IPS-20b (cell line): ENCODE data around the gene MTRF1.

Source experiments
- H3K27ac ChIP-seq: one replicate; pipeline ENCODE4 v1.5.1; 2013; ENCODE audit warnings: low read length
- H3K27me3 ChIP-seq: 2 replicates; pipeline ENCODE4 v1.6.1; 2013; ENCODE audit warnings: mild to moderate bottlenecking, low read length, inconsistent platforms; ENCODE audit not compliant: insufficient read depth
- H3K36me3 ChIP-seq: 2 replicates; pipeline ENCODE4 v1.6.1; 2013; ENCODE audit warnings: low read depth, mild to moderate bottlenecking, inconsistent platforms, low read length, moderate library complexity; ENCODE audit not compliant: insufficient read depth
- H3K4me1 ChIP-seq: 2 replicates; pipeline ENCODE4 v1.6.1; 2013; ENCODE audit warnings: mild to moderate bottlenecking, control low read depth, inconsistent platforms, low read length, moderate library complexity; ENCODE audit not compliant: insufficient read depth
- H3K4me3 ChIP-seq: 2 replicates; pipeline ENCODE4 v1.5.1; 2013; ENCODE audit warnings: mild to moderate bottlenecking, low read length, inconsistent platforms
- H3K9ac ChIP-seq: 2 replicates; pipeline ENCODE4 v1.6.1; 2013; ENCODE audit warnings: low read depth, mild to moderate bottlenecking, inconsistent platforms, low read length, moderate library complexity
- H3K9me3 ChIP-seq: 2 replicates; pipeline ENCODE4 v1.6.1; 2013; ENCODE audit warnings: mild to moderate bottlenecking, low read depth, low read length, inconsistent platforms; ENCODE audit not compliant: insufficient read depth

The MTRF1 gene

DNA sequence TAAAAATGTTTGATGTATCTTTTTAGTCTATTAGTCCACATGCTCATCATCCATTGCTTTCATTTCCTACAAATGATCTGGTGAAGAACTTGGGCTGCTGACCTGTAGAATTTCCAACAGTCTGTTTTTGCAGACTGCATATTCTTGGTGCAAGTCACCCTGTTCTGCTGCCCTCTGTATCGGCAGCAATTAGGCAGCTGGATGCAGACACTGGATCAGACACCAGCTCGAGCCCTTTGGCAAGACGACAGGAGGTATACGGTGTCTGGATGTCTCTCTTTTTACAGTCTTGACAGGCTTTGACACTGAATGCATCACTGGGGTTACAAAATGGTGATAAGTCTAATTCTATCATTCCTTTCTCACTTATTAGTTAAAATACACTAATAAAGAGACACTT, 21.8 kb downstream of the MTRF1 start:
- 0 out of 2 replicates have a peak, but pooled peaks cover 12% of the 10 kb centered on the region for H3K36me3 ChIP-seq
- no peak overlapping the region for H3K27ac ChIP-seq
- no peaks in the 10 kb centered on the region for H3K4me1 ChIP-seq
- no peak overlapping the region for H3K9ac ChIP-seq
- no peaks in the 10 kb centered on the region for H3K9me3 ChIP-seq
- H3K27me3 ChIP-seq: no peaks in the 10 kb centered on the region
- H3K4me3 ChIP-seq: no peak overlapping the region

DNA sequence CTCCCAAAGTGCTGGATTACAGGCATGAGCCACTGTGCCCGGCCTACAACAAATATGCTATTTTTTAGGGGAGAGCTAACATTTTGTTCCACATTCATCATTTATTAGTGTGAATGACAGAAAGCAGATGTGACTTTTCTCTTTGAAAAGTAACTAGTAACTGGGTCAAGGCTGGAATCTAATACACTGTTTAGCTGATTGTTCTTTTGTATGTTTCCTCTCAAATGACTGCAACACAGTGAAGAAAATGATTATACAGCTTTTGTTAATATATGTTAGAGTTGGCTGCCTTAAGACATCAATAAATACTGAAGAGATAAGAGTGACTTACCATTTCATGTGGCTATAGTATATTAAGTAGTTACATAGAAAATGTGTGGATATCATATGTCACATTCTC, 27.0 kb downstream of the MTRF1 start:
- Histone ChIP-seq H3K27ac (no peak overlapping the region), H3K9ac (no peak overlapping the region), H3K27me3 (no peaks in the 10 kb centered on the region), H3K4me1 (no peaks in the 10 kb centered on the region), H3K9me3 (no peaks in the 10 kb centered on the region), H3K4me3 (no peak overlapping the region), H3K36me3 (peaks cover 14% of the 10 kb centered on the region; the same call in 1 of the 2 replicates)

GRCh38 chr13:41232578-41233480, 30.5 kb downstream of the MTRF1 start:
- Histone ChIP-seq H3K27ac (no peak overlapping the region), H3K27me3 (no peaks in the 10 kb centered on the region), H3K9me3 (no peaks in the 10 kb centered on the region), H3K9ac (no peak overlapping the region), H3K4me1 (no peaks in the 10 kb centered on the region), H3K4me3 (no peak overlapping the region), H3K36me3 (peaks cover 14% of the 10 kb centered on the region; the same call in 1 of the 2 replicates)

DNA sequence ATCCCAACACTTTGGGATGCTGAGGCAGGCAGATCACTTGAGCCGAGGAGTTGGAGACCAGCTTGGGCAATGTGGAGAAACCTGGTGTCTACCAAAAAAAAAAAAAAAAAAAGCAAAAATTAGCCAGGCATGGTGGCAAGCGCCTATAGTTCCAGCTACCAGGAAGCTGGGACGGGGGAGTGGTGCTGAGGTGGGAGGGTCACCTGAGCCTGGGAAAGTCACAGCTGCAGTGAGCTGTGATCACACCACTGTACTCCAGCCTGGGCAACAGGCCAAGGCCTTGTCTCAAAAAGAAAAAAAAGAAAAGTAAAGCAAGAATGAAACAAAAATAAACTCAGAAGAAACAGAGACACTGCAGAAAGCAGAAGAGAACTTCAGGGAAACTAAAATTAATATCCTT, 31.6 kb downstream of the MTRF1 start:
- H3K9ac ChIP-seq: no peak overlapping the region
- H3K4me1 ChIP-seq: no peaks in the 10 kb centered on the region
- no peak overlapping the region for H3K4me3 ChIP-seq
- H3K27me3 ChIP-seq: no peaks in the 10 kb centered on the region
- H3K36me3 ChIP-seq: peaks cover 14% of the 10 kb centered on the region; the same call in 1 of the 2 replicates
- H3K9me3 ChIP-seq: no peaks in the 10 kb centered on the region
- no peak overlapping the region for H3K27ac ChIP-seq

GRCh38 chr13:41231025-41231677, 32.2 kb downstream of the MTRF1 start:
- peaks cover 10% of the 10 kb centered on the region; the same call in 1 of the 2 replicates for H3K36me3 ChIP-seq
- H3K4me3 ChIP-seq: no peak overlapping the region

DNA sequence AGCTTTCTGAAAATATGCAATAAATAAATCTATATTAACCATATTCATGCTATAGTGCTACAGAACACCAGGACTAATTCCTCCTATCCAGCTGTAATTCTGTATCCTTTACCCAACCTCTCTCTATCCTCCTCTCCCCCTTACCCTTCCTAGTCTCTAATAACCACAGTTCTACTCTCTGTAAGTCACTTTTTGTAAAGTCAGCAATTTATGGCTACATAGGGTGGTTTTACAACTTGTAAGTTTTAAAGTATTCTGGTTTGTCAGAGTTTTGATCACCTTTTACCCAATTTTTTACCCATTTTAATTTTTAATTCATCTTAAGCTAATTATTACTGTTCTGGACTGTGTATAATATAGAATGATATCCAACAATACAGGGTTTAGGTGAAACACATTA, 34.0 kb downstream of the MTRF1 start:
- Histone ChIP-seq H3K27me3 (no peaks in the 10 kb centered on the region), H3K4me3 (no peak overlapping the region), H3K4me1 (no peaks in the 10 kb centered on the region), H3K9me3 (no peaks in the 10 kb centered on the region), H3K27ac (no peak overlapping the region), H3K9ac (no peak overlapping the region), H3K36me3 (peaks cover 10% of the 10 kb centered on the region; the same call in 1 of the 2 replicates)

More at GRCh38 chr13:41231025-41231677, 32.2 kb downstream of the MTRF1 start:
- Histone ChIP-seq H3K9ac (no peak overlapping the region), H3K9me3 (no peaks in the 10 kb centered on the region), H3K4me1 (no peaks in the 10 kb centered on the region), H3K27me3 (no peaks in the 10 kb centered on the region), H3K27ac (no peak overlapping the region)

DNA sequence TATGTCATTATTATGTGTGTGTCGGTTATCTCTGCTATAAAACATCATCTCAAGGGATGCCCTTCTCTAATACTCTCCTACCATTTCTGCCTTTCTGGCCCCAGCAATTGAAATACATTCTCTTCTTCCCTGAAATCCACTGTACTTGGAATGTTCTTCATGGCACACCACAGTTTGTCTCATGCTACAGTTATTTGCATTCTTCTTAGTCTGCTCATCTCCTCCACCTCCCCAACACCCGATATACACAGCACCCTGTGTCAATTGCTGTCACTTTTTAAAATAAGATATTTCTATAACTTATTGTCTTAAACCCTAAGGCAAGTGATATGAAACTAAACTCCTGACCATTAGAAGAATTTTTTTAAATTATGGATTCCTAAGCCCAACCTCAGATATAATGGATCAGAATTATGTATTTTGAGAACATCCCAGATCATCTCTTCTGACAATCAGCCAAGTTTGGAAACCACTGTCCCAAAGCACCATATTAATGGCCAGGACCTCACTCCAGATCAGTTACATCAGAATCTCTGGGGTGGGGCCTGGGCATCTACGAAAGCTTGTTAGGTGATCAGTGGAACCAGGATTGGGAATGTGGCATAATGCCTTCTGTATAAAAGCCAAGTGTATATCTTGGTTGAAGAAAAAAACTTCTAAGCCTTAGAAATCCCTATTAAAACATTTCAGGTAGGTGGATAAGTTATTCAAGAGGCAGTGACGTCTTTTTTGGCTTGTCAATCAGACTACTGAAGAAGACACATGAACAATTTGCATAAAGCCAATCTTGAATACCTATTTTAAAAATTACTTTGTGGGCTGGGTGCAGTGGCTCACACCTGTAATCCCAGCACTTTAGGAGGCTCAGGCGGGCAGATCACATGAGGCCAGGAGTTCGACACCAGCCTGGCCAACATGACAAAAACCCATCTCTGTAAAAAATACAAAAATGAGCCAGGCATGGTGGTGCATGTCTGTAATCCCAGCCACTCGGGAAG, 39.0 kb downstream of the MTRF1 start:
- Histone ChIP-seq H3K27ac (no peak overlapping the region), H3K36me3 (peaks cover 4% of the 10 kb centered on the region; the same call in 1 of the 2 replicates), H3K4me3 (no peak overlapping the region), H3K27me3 (no peaks in the 10 kb centered on the region), H3K9me3 (no peaks in the 10 kb centered on the region), H3K4me1 (no peaks in the 10 kb centered on the region), H3K9ac (no peak overlapping the region)

DNA sequence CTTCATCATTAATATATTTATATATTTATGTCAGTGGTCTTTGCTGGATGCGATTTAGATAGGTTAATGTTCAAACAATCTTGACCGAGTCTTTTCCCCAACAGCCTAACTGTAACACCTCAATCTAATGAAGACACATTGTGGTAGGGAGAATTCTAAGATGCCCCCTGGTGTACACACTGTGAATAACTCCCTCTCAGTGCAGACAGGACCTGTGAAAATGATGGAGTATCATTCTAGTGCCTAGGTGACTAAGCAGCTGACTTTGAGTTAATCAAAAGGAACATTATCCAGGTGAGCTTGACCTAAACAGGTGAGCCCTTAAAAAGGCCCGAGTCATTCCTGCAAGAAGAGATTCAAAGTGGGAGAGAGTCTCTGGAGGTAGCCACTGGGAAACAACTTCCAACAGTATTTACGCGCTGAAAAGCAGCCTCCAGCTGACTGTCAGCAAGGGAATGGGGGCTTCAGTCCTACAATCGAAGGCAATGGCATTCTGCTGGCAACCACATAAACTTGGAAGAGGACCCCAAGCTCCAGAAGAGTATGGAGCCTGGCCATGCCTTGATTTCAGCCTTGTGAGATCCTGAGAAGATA, 41.0 kb downstream of the MTRF1 start:
- H3K4me1 ChIP-seq: no peaks in the 10 kb centered on the region
- H3K9ac ChIP-seq: no peak overlapping the region
- H3K27me3 ChIP-seq: no peaks in the 10 kb centered on the region
- no peaks in the 10 kb centered on the region for H3K9me3 ChIP-seq
- H3K27ac ChIP-seq: no peak overlapping the region
- no peak overlapping the region for H3K4me3 ChIP-seq
- peaks cover 4% of the 10 kb centered on the region; the same call in 1 of the 2 replicates for H3K36me3 ChIP-seq

GRCh38 chr13:41220401-41220800, 43.0 kb downstream of the MTRF1 start:
- no peaks in the 10 kb centered on the region for H3K27me3 ChIP-seq
- H3K4me3 ChIP-seq: no peak overlapping the region
- no peak overlapping the region for H3K27ac ChIP-seq
- peaks cover 4% of the 10 kb centered on the region; the same call in 1 of the 2 replicates for H3K36me3 ChIP-seq
- no peaks in the 10 kb centered on the region for H3K4me1 ChIP-seq
- no peaks in the 10 kb centered on the region for H3K9me3 ChIP-seq
- H3K9ac ChIP-seq: no peak overlapping the region

- no peaks in the 10 kb centered on the region for H3K36me3 ChIP-seq
These were observed 47.2 kb downstream of the MTRF1 start for GRCh38 chr13:41216160-41216559.

DNA sequence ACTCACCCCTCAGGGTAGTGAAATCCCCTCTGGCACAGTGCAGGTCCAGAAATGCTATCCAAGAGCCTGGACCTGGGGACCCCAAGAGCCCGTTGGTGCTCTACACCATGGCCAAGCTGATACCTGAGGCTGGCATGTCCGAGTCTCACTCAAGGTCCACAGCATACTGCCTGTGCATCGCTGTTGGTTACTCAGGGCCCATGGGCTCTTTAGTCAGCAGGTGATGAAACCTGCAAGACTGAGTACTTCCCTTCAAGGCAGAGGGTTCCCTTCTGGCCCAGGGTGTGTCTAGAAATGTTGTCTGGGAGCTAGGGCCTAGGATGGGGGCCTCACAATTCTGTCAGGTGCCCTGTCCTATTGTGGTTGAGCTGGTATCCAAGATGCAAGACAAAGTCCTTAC, 49.5 kb downstream of the MTRF1 start:
- Histone ChIP-seq H3K9me3 (peaks cover 16% of the 10 kb centered on the region), H3K4me3 (no peak overlapping the region), H3K4me1 (no peaks in the 10 kb centered on the region), H3K27ac (no peak overlapping the region), H3K36me3 (no peaks in the 10 kb centered on the region), H3K27me3 (no peaks in the 10 kb centered on the region), H3K9ac (no peak overlapping the region)

More at GRCh38 chr13:41216160-41216559, 47.2 kb downstream of the MTRF1 start:
- H3K9ac ChIP-seq: no peak overlapping the region
- H3K9me3 ChIP-seq: peaks cover 6% of the 10 kb centered on the region; the same call in 1 of the 2 replicates
- H3K27me3 ChIP-seq: no peaks in the 10 kb centered on the region
- no peak overlapping the region for H3K27ac ChIP-seq
- H3K4me1 ChIP-seq: no peaks in the 10 kb centered on the region
- no peak overlapping the region for H3K4me3 ChIP-seq
